Measurements from ENCODE around the gene BCL6. TPM values are rescaled to one million over a fixed set of nuclear protein-coding genes. Genes with fewer than 3 reads are reported as not detected.
A peak's percentile ranks its signal among the peaks of the same experiment; 100 is the strongest.

The BCL6 gene
- total and polyA plus RNA-seq, 9 of the 15 experiments (the other 6 are each of a cell fraction or from before 2014, with no cell fraction given), result 0.08 to 3.5 (median 1.6) TPM

GRCh38 chr3:187773233-187774184, 28.2 kb upstream of the BCL6 start:
- H3K27me3 ChIP-seq (ENCODE audit: control insufficient read depth in 2 of 2, insufficient read depth in 2 of 2, low read length in 2 of 2), result peaks cover 4 to 11% of the 10 kb centered on the region in 2 experiments; a peak in 2 of 5 replicates
- H3K4me1 ChIP-seq (replicated peaks in 1 of 2; ENCODE audit: control insufficient read depth in 2 of 2, insufficient read depth in 2 of 2, low read length in 2 of 2), result no peaks in the 10 kb centered on the region; a peak in 1 of 5 replicates
- DNase-seq (ENCODE audit: extremely low read depth in 1 of 4, low spot score in 3 of 4), result no peak
- no peaks in the 10 kb centered on the region for H3K79me2 ChIP-seq (ENCODE audit: control insufficient read depth, insufficient read depth, low read length)
- TF ChIP-seq SPI1 (IDR thresholded peaks at IDR 0.05; ENCODE audit: borderline replicate concordance, low read depth, low read length), result peak; percentile 77; the same call in 1 of the 2 replicates
- TF ChIP-seq TEAD4 (IDR thresholded peaks at IDR 0.05; ENCODE audit: low read length), result no peak
- TF ChIP-seq TEAD4 (CRISPR knock-in tag; IDR thresholded peaks at IDR 0.05; ENCODE audit: borderline replicate concordance), result no peak
- intact Hi-C loops (cut with micrococcal nuclease) (no loop called here), in situ Hi-C loops (cut with MboI) (no loop called here)
- H3K27ac ChIP-seq (ENCODE audit: extremely low read depth, low read depth, low read length), result no peak overlapping the region
- no peaks in the 10 kb centered on the region for H3K9me1 ChIP-seq (ENCODE audit: control insufficient read depth, insufficient read depth, low read length)
- H2AFZ ChIP-seq (ENCODE audit: low read depth, low read length), result peak overlapping the region; percentile 57; the same call in 1 of the 2 replicates
- ChIA-PET CTCF (ENCODE audit: low intra/inter-chr PET ratio) (no interaction called here), POLR2A (no interaction called here)
- no peaks in the 10 kb centered on the region for H3K9me3 ChIP-seq (replicated peaks; ENCODE audit: control insufficient read depth, insufficient read depth, low read depth, low read length)
- no peak overlapping the region for H3K4me3 ChIP-seq
- FAIRE-seq, result no peak
- no peaks in the 10 kb centered on the region for H3K36me3 ChIP-seq (ENCODE audit: control insufficient read depth, insufficient read depth, low read length)
- no peaks in the 10 kb centered on the region for H4K20me1 ChIP-seq (replicated peaks; ENCODE audit: control insufficient read depth, insufficient read depth, low read length)
- H3K9ac ChIP-seq (ENCODE audit: insufficient read depth in 1 of 2, low read depth in 2 of 2, low read length in 2 of 2), result no peak overlapping the region
- 4% methylated on average over 19 of the region's 19 CpGs for WGBS (ENCODE audit: insufficient coverage, low coverage, missing lambda C conversion rate)
- ATAC-seq, result peak; percentile 42
- BruUV-seq (replicated peaks), result no TSS peak
- no peak overlapping the region for H3K4me2 ChIP-seq (ENCODE audit: insufficient read depth, low read length)

GRCh38 chr3:187770224-187770623, 25.0 kb upstream of the BCL6 start:
- intact Hi-C loops (cut with micrococcal nuclease), result no loop called here
- no peak overlapping the region for H3K27ac ChIP-seq (ENCODE audit: extremely low read depth, low read depth, low read length)
- H3K4me1 ChIP-seq (replicated peaks in 1 of 2; ENCODE audit: control insufficient read depth in 2 of 2, insufficient read depth in 2 of 2, low read length in 2 of 2), result no peaks in the 10 kb centered on the region
- H3K9ac ChIP-seq (ENCODE audit: insufficient read depth in 1 of 2, low read depth in 2 of 2, low read length in 2 of 2), result no peak overlapping the region
- H3K9me1 ChIP-seq (ENCODE audit: control insufficient read depth, insufficient read depth, low read length), result no peaks in the 10 kb centered on the region
- no peak for DNase-seq (ENCODE audit: extremely low read depth in 1 of 4, low spot score in 3 of 4)
- CTCF ChIA-PET (ENCODE audit: low intra/inter-chr PET ratio), result no interaction called here
- no peak overlapping the region for H3K4me3 ChIP-seq
- no TSS peak for BruUV-seq (replicated peaks)
- no peaks in the 10 kb centered on the region for H4K20me1 ChIP-seq (replicated peaks; ENCODE audit: control insufficient read depth, insufficient read depth, low read length)
- H3K4me2 ChIP-seq (ENCODE audit: insufficient read depth, low read length), result no peak overlapping the region
- no peaks in the 10 kb centered on the region for H3K79me2 ChIP-seq (ENCODE audit: control insufficient read depth, insufficient read depth, low read length)
- no peak for ATAC-seq
- no peaks in the 10 kb centered on the region for H3K9me3 ChIP-seq (replicated peaks; ENCODE audit: control insufficient read depth, insufficient read depth, low read depth, low read length)
- in situ Hi-C loops (cut with MboI), result no loop called here
- no peak for FAIRE-seq
- POLR2A ChIA-PET, result interaction anchor here (1.0 kb wide), 1 partner anchor 27 kb away, joined by 3 read pairs; no protein-coding TSS in a partner anchor
- peaks cover 5 to 11% of the 10 kb centered on the region in 2 experiments; a peak in 3 of 5 replicates for H3K27me3 ChIP-seq (ENCODE audit: control insufficient read depth in 2 of 2, insufficient read depth in 2 of 2, low read length in 2 of 2)
- no peak overlapping the region for H2AFZ ChIP-seq (ENCODE audit: low read depth, low read length)
- H3K36me3 ChIP-seq (ENCODE audit: control insufficient read depth, insufficient read depth, low read length), result no peaks in the 10 kb centered on the region
- WGBS (ENCODE audit: insufficient coverage, low coverage, missing lambda C conversion rate), result 0% methylated on average over 1 of the region's 1 CpG
- TF ChIP-seq MCM7 (IDR thresholded peaks at IDR 0.05), result no peak
- TF ChIP-seq ZNF124 (CRISPR knock-in tag; IDR thresholded peaks at IDR 0.05), result no peak
- no peak for TF ChIP-seq KDM1A (IDR thresholded peaks at IDR 0.05)
- TF ChIP-seq CBFB (CRISPR knock-in tag; IDR thresholded peaks at IDR 0.05), result no peak
- TF ChIP-seq NR0B1 (IDR thresholded peaks at IDR 0.05; ENCODE audit: partially characterized antibody), result no peak
- TF ChIP-seq E2F5 (CRISPR knock-in tag; IDR thresholded peaks at IDR 0.05), result no peak
- no peak for TF ChIP-seq FOXO4 (CRISPR knock-in tag; IDR thresholded peaks at IDR 0.05)
- TF ChIP-seq RFX7 (CRISPR knock-in tag; IDR thresholded peaks at IDR 0.05), result no peak
